K562 (cell line): ENCODE data around the gene RXFP1. TPM values are rescaled to one million over a fixed set of nuclear protein-coding genes. Genes with fewer than 3 reads are reported as not detected.

Experiments
- ATF1 ChIP-seq, 2 experiments: fragments of 450-650 bp in 1 of 2; IDR thresholded peaks; 2 replicates each; pipeline ENCODE4 v1.6.1; 2016; ENCODE audit warnings: missing compliant biosample characterization in 1 of 2, missing genetic modification characterization in 1 of 2
- CHD2 ChIP-seq: IDR thresholded peaks from 2 replicates; pipeline ENCODE4 v1.6.1; 2011; ENCODE audit warnings: low read depth, low read length
- DIDO1 ChIP-seq: fragments of 450-650 bp; IDR thresholded peaks from 2 replicates; pipeline ENCODE4 v1.6.1; 2016; ENCODE audit warnings: low read depth, missing biosample characterization, missing genetic modification characterization
- DNMT1 ChIP-seq: fragments of 450-650 bp; IDR thresholded peaks from 2 replicates; pipeline ENCODE4 v1.6.1; 2016; ENCODE audit warnings: antibody characterized with exemption, mild to moderate bottlenecking
- FOXA1 ChIP-seq: fragments of 450-650 bp; IDR thresholded peaks from 2 replicates; pipeline ENCODE4 v1.6.1; 2016; ENCODE audit warnings: mild to moderate bottlenecking, borderline replicate concordance
- JUN ChIP-seq, 2 experiments: sonication (generic) in 1 of 2; formaldehyde crosslinking in 1 of 2; IDR thresholded peaks; 2 replicates each; pipeline versions ENCODE4 v1.6.1 to v1.8.0; 2012 to 2022; ENCODE audit warnings: borderline replicate concordance in 2 of 2, mild to moderate bottlenecking in 2 of 2, improper control_type of control experiment in 1 of 2, low read depth in 1 of 2, low read length in 1 of 2, missing genetic modification reagents in 1 of 2
- L3MBTL2 ChIP-seq: fragments of 450-650 bp; IDR thresholded peaks from 2 replicates; pipeline ENCODE4 v1.6.1; 2016; ENCODE audit warnings: mild to moderate bottlenecking, moderate library complexity
- MYBL2 ChIP-seq, 2 experiments: fragments of 450-650 bp in 1 of 2; sonication (generic) in 1 of 2; formaldehyde crosslinking in 1 of 2; IDR thresholded peaks; 2 replicates each; pipeline versions ENCODE4 v1.6.1 to v1.8.1; 2017 to 2022; ENCODE audit warnings: borderline replicate concordance in 1 of 2, inconsistent platforms in 1 of 2, low read depth in 1 of 2, mild to moderate bottlenecking in 1 of 2, missing genetic modification reagents in 1 of 2, moderate library complexity in 1 of 2
- PCBP1 ChIP-seq: fragments of 200-400 bp; formaldehyde crosslinking; IDR thresholded peaks from 2 replicates; pipeline ENCODE4 v1.6.1; 2018; ENCODE audit warnings: mild to moderate bottlenecking, low read depth, low read length; ENCODE audit not compliant: poor library complexity, severe bottlenecking
- SAFB ChIP-seq: fragments of 200-400 bp; formaldehyde crosslinking; IDR thresholded peaks from 2 replicates; pipeline ENCODE4 v1.6.1; 2017; ENCODE audit warnings: low read depth, low read length, borderline replicate concordance
- SOX6 ChIP-seq: fragments of 450-650 bp; IDR thresholded peaks from 2 replicates; pipeline ENCODE4 v1.6.1; 2014; ENCODE audit warnings: mild to moderate bottlenecking
- ZNF140 ChIP-seq: fragments of 250-450 bp; sonication (Bioruptor Pico); IDR thresholded peaks from 2 replicates; pipeline ENCODE4 v1.8.0; 2021; ENCODE audit warnings: moderate library complexity, mild to moderate bottlenecking, inconsistent platforms
- ZNF224 ChIP-seq: sonication (generic); formaldehyde crosslinking; IDR thresholded peaks from 2 replicates; pipeline ENCODE4 v1.8.0; 2022; ENCODE audit warnings: mild to moderate bottlenecking, missing genetic modification reagents
- polyA plus RNA-seq, 8 experiments: library from polyadenylated mRNA; depleted of rRNA in 4 of 8; stranded (reverse) in 5 of 8; unstranded in 3 of 8; fragments of >200 nt; fragmentation: Nextera tagmentation in 2 of 8; fragmentation: Illumina TruSeq in 1 of 8; extraction: Ambion mirVana in 2 of 8; extraction: Trizol in 1 of 8; gene quantifications; 2 replicates each; pipeline versions ENCODE4 v1.2.1 to v1.2.3, GENCODE V29; 2011 to 2014; ENCODE audit warnings: inconsistent platforms in 1 of 8, missing spikeins in 1 of 8
- total RNA-seq, 7 experiments: library from RNA; depleted of rRNA in 6 of 7; stranded (reverse); fragments of >200 nt in 6 of 7; fragmentation: Illumina TruSeq in 2 of 7; extraction: Trizol in 2 of 7; gene quantifications; 2 replicates each; pipeline versions ENCODE4 v1.2.1 to v1.2.3, GENCODE V29; 2011 to 2021; ENCODE audit warnings: low replicate concordance in 1 of 7
- TF ChIP-seq, protein P1 (sequence below): sonication (generic); formaldehyde crosslinking; IDR thresholded peaks from 2 replicates; pipeline ENCODE4 v1.8.0; 2023; ENCODE audit warnings: missing genetic modification reagents, mild to moderate bottlenecking, borderline replicate concordance
- TF ChIP-seq, protein P2 (sequence below): fragments of 450-650 bp; IDR thresholded peaks from 2 replicates; pipeline ENCODE4 v1.6.1; 2016
- TF ChIP-seq, protein P3 (sequence below): sonication (generic); formaldehyde crosslinking; IDR thresholded peaks from 2 replicates; pipeline ENCODE4 v1.8.0; 2022; ENCODE audit warnings: mild to moderate bottlenecking, missing genetic modification reagents, borderline replicate concordance
- TF ChIP-seq, protein P4 (sequence below): fragments of 250-450 bp; sonication (Bioruptor Pico); IDR thresholded peaks from 2 replicates; pipeline ENCODE4 v1.5.0; 2020; ENCODE audit warnings: mild to moderate bottlenecking

The RXFP1 gene
- total and polyA plus RNA-seq, 9 of the 15 experiments (the other 6 are each of a cell fraction or from before 2014, with no cell fraction given), result 0.03 to 0.06 (median 0.04) TPM; not detected in 6

DNA sequence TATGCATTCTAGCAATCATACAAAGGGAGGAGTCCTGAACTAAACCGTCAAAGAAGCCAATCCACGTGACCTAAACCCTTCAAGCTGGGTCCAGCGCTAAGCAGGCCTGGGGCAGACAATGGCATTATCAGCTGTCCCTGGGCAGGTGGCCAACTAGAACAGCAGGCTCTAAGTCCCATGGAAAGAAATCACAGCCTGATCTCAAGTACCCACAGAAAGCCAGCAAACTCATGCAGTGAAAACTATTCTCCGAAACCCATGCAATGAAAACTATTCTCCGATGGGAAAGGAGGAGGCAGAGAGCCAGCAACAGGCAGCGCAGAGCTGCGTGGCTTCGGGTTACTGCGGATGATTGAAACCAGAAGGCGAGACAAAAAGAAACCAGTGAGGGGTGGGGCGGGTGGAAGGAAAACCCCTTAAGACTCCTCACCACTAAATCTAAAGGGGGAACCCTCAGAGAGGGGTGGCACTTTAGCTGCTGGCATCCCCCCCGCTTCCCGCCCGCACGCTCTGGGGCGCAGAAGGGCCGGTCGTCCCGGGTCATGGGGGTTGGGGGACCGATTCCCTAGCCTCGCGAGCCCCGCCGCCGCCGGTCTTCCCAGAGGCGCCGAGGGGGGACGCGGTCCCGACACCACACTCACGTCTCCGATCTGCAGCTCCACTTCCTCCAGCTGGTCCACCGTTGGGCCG, 149.4 kb downstream of the RXFP1 start (continued):
- TF ChIP-seq L3MBTL2, result peak; percentile 81
- no peak for TF ChIP-seq JUN (IDR thresholded peaks at IDR 0.05; ENCODE audit: borderline replicate concordance, low read depth, low read length)
- no peak for TF ChIP-seq JUN (CRISPR knock-in tag; IDR thresholded peaks at IDR 0.05; ENCODE audit: borderline replicate concordance)
- no peak for TF ChIP-seq DNMT1
- TF ChIP-seq, protein P1, sequence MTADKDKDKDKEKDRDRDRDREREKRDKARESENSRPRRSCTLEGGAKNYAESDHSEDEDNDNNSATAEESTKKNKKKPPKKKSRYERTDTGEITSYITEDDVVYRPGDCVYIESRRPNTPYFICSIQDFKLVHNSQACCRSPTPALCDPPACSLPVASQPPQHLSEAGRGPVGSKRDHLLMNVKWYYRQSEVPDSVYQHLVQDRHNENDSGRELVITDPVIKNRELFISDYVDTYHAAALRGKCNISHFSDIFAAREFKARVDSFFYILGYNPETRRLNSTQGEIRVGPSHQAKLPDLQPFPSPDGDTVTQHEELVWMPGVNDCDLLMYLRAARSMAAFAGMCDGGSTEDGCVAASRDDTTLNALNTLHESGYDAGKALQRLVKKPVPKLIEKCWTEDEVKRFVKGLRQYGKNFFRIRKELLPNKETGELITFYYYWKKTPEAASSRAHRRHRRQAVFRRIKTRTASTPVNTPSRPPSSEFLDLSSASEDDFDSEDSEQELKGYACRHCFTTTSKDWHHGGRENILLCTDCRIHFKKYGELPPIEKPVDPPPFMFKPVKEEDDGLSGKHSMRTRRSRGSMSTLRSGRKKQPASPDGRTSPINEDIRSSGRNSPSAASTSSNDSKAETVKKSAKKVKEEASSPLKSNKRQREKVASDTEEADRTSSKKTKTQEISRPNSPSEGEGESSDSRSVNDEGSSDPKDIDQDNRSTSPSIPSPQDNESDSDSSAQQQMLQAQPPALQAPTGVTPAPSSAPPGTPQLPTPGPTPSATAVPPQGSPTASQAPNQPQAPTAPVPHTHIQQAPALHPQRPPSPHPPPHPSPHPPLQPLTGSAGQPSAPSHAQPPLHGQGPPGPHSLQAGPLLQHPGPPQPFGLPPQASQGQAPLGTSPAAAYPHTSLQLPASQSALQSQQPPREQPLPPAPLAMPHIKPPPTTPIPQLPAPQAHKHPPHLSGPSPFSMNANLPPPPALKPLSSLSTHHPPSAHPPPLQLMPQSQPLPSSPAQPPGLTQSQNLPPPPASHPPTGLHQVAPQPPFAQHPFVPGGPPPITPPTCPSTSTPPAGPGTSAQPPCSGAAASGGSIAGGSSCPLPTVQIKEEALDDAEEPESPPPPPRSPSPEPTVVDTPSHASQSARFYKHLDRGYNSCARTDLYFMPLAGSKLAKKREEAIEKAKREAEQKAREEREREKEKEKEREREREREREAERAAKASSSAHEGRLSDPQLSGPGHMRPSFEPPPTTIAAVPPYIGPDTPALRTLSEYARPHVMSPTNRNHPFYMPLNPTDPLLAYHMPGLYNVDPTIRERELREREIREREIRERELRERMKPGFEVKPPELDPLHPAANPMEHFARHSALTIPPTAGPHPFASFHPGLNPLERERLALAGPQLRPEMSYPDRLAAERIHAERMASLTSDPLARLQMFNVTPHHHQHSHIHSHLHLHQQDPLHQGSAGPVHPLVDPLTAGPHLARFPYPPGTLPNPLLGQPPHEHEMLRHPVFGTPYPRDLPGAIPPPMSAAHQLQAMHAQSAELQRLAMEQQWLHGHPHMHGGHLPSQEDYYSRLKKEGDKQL, result no peak
- no peak for TF ChIP-seq SAFB
- no peak for TF ChIP-seq ATF1 (CRISPR knock-in tag; IDR thresholded peaks at IDR 0.05)
- no peak for TF ChIP-seq ATF1 (tag; IDR thresholded peaks at IDR 0.05)
- TF ChIP-seq ZNF224, result no peak
- TF ChIP-seq MYBL2 (IDR thresholded peaks at IDR 0.05; ENCODE audit: low read depth), result no peak
- TF ChIP-seq MYBL2 (CRISPR knock-in tag; IDR thresholded peaks at IDR 0.05; ENCODE audit: borderline replicate concordance), result no peak
- no peak for TF ChIP-seq FOXA1
- no peak for TF ChIP-seq PCBP1
- TF ChIP-seq ZNF140 (CRISPR knock-in tag), result no peak
- no peak for TF ChIP-seq DIDO1 (tag)
- TF ChIP-seq, protein P2, sequence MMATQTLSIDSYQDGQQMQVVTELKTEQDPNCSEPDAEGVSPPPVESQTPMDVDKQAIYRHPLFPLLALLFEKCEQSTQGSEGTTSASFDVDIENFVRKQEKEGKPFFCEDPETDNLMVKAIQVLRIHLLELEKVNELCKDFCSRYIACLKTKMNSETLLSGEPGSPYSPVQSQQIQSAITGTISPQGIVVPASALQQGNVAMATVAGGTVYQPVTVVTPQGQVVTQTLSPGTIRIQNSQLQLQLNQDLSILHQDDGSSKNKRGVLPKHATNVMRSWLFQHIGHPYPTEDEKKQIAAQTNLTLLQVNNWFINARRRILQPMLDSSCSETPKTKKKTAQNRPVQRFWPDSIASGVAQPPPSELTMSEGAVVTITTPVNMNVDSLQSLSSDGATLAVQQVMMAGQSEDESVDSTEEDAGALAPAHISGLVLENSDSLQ, result no peak
- TF ChIP-seq SOX6, result peak; percentile 71
- no peak for TF ChIP-seq CHD2
- TF ChIP-seq, protein P3, sequence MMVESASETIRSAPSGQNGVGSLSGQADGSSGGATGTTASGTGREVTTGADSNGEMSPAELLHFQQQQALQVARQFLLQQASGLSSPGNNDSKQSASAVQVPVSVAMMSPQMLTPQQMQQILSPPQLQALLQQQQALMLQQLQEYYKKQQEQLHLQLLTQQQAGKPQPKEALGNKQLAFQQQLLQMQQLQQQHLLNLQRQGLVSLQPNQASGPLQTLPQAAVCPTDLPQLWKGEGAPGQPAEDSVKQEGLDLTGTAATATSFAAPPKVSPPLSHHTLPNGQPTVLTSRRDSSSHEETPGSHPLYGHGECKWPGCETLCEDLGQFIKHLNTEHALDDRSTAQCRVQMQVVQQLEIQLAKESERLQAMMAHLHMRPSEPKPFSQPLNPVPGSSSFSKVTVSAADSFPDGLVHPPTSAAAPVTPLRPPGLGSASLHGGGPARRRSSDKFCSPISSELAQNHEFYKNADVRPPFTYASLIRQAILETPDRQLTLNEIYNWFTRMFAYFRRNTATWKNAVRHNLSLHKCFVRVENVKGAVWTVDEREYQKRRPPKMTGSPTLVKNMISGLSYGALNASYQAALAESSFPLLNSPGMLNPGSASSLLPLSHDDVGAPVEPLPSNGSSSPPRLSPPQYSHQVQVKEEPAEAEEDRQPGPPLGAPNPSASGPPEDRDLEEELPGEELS (CRISPR knock-in tag), result no peak
- TF ChIP-seq, protein P4, sequence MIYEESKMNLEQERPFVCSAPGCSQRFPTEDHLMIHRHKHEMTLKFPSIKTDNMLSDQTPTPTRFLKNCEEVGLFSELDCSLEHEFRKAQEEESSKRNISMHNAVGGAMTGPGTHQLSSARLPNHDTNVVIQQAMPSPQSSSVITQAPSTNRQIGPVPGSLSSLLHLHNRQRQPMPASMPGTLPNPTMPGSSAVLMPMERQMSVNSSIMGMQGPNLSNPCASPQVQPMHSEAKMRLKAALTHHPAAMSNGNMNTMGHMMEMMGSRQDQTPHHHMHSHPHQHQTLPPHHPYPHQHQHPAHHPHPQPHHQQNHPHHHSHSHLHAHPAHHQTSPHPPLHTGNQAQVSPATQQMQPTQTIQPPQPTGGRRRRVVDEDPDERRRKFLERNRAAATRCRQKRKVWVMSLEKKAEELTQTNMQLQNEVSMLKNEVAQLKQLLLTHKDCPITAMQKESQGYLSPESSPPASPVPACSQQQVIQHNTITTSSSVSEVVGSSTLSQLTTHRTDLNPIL (CRISPR knock-in tag), result no peak
